BLaER1 treated with 17β-estradiol and CSF1 and Interleukin-3, amounts not matched to agents 10 nM and 100 nM (cell line): ENCODE results near the gene FHOD3.

Experiments used
- H3K27ac ChIP-seq, 11 experiments: shearing (Covaris generic); formaldehyde crosslinking; 2 replicates each; pipeline ENCODE4 v1.8.1; 2022
- H3K27me3 ChIP-seq, 11 experiments: shearing (Covaris generic); formaldehyde crosslinking; 2 replicates each; pipeline ENCODE4 v1.8.1; 2022
- H3K36me3 ChIP-seq, 11 experiments: shearing (Covaris generic); formaldehyde crosslinking; 2 replicates each; pipeline ENCODE4 v1.8.1; 2022
- H3K4me1 ChIP-seq, 10 experiments: shearing (Covaris generic); formaldehyde crosslinking; 2 replicates each; pipeline ENCODE4 v1.8.1; 2022
- H3K4me2 ChIP-seq, 11 experiments: shearing (Covaris generic); formaldehyde crosslinking; 2 replicates each; pipeline ENCODE4 v1.8.1; 2022
- H3K4me3 ChIP-seq, 10 experiments: shearing (Covaris generic); formaldehyde crosslinking; 2 replicates each; pipeline ENCODE4 v1.8.1; 2022
- H3K9ac ChIP-seq, 11 experiments: shearing (Covaris generic); formaldehyde crosslinking; 2 replicates each; pipeline ENCODE4 v1.8.1; 2022
- H3K9me3 ChIP-seq, 11 experiments: shearing (Covaris generic); formaldehyde crosslinking; replicated peaks in 1 of 11; 2 replicates each; pipeline ENCODE4 v1.8.1; 2022
- H4K20me1 ChIP-seq, 11 experiments: shearing (Covaris generic); formaldehyde crosslinking; 2 replicates each; pipeline ENCODE4 v1.8.1; 2022
- Cebpa-rat ChIP-seq, 11 experiments: shearing (Covaris generic); IDR thresholded peaks; 2 replicates each; pipeline ENCODE4 v1.8.1; 2022

FHOD3 gene

GRCh38 chr18:36580266-36580665, 282.8 kb downstream of the FHOD3 start:
- no peaks in the 10 kb centered on the region for H4K20me1 ChIP-seq
- no peak for TF ChIP-seq Cebpa-rat (IDR thresholded peaks at IDR 0.05)
- peaks cover 8 to 17% (median 11%) of the 10 kb centered on the region in 11 experiments; a peak in 17 of 22 replicates for H3K9me3 ChIP-seq
- no peaks in the 10 kb centered on the region for H3K27me3 ChIP-seq
- H3K36me3 ChIP-seq: peaks cover 0 to 8% (median 0%) of the 10 kb centered on the region in 11 experiments; a peak in 2 of 22 replicates
- H3K27ac ChIP-seq: no peak overlapping the region
- no peak overlapping the region for H3K4me3 ChIP-seq
- H3K4me1 ChIP-seq: no peaks in the 10 kb centered on the region; a peak in 2 of 20 replicates
- no peak overlapping the region for H3K9ac ChIP-seq
- no peak overlapping the region for H3K4me2 ChIP-seq

DNA sequence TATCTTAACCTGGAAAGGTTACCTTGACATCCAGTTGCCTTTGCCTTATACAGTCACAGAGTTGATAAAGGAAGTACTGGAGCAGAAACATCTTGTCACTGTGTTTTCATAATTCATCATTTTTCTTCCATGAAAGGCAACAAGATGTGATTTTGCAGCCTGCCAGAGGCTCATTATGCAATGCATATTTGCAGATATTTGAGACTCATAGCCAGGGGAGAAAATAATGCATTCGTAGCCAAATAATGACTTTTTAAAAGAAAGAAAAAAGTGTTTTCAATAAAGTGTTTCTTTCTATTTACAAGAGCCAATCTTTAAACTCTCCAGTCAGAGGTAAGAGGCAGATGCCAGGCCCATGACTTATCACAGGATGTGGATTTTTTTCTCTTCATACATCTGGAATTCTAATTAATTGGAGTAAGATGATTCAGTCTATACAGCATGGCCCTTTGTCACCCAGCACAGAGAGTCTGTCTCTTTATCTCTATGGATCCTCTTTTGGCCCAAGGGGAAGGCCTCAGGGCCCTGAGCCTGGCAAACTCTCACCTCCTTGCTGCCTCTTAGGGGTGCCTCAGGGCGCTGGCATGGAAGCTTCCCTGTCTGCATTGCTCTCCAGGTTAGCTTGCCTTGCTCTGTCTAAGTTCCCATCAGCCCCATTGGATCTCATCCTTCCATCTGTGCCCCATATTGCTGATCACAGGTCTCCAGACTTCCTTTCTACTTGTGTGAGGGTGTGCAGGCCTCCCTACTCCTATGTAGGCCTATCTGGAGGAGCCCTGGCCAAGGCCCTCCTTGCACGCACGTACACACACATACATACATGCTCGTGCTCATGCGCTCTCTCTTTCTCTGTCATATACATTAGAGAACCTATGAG, 283.6 kb downstream of the FHOD3 start:
- Histone ChIP-seq H3K9me3 (peaks cover 8 to 17% (median 11%) of the 10 kb centered on the region in 11 experiments; a peak in 17 of 22 replicates), H3K4me3 (no peak overlapping the region), H3K27me3 (no peaks in the 10 kb centered on the region), H3K36me3 (peaks cover 0 to 8% (median 0%) of the 10 kb centered on the region in 11 experiments; a peak in 2 of 22 replicates), H3K4me1 (no peaks in the 10 kb centered on the region; a peak in 2 of 20 replicates), H3K4me2 (no peak overlapping the region), H4K20me1 (no peaks in the 10 kb centered on the region), H3K9ac (no peak overlapping the region), H3K27ac (no peak overlapping the region)
- no peak for TF ChIP-seq Cebpa-rat (IDR thresholded peaks at IDR 0.05)

- Histone ChIP-seq H3K4me3 (no peak overlapping the region), H3K4me1 (no peaks in the 10 kb centered on the region; a peak in 2 of 20 replicates), H3K9me3 (peaks cover 2 to 10% (median 4%) of the 10 kb centered on the region in 11 experiments; a peak in 16 of 22 replicates), H3K27me3 (no peaks in the 10 kb centered on the region), H3K9ac (no peak overlapping the region), H3K36me3 (no peaks in the 10 kb centered on the region; a peak in 1 of 22 replicates), H4K20me1 (no peaks in the 10 kb centered on the region), H3K4me2 (no peak overlapping the region; a peak in 1 of 22 replicates), H3K27ac (no peak overlapping the region)
- no peak for TF ChIP-seq Cebpa-rat (IDR thresholded peaks at IDR 0.05)
Observed at GRCh38 chr18:36582988-36583745, 285.7 kb downstream of the FHOD3 start.

GRCh38 chr18:36589857-36590543, 292.5 kb downstream of the FHOD3 start:
- no peak for TF ChIP-seq Cebpa-rat (IDR thresholded peaks at IDR 0.05)
- peaks cover 0 to 5% (median 0%) of the 10 kb centered on the region in 11 experiments; a peak in 1 of 22 replicates for H3K9me3 ChIP-seq
- H3K4me3 ChIP-seq: no peak overlapping the region
- H3K4me1 ChIP-seq: peaks cover 0 to 9% (median 4%) of the 10 kb centered on the region in 10 experiments; a peak in 9 of 20 replicates
- no peak overlapping the region for H3K9ac ChIP-seq
- no peak overlapping the region for H3K27ac ChIP-seq
- no peaks in the 10 kb centered on the region for H3K27me3 ChIP-seq
- H3K36me3 ChIP-seq: no peaks in the 10 kb centered on the region
- no peak overlapping the region for H3K4me2 ChIP-seq
- H4K20me1 ChIP-seq: no peaks in the 10 kb centered on the region

GRCh38 chr18:36590621-36591580, 293.4 kb downstream of the FHOD3 start:
- H3K9me3 ChIP-seq: peaks cover 0 to 5% (median 0%) of the 10 kb centered on the region in 11 experiments; a peak in 1 of 22 replicates
- no peaks in the 10 kb centered on the region for H4K20me1 ChIP-seq
- TF ChIP-seq Cebpa-rat (IDR thresholded peaks at IDR 0.05): no peak
- H3K27ac ChIP-seq: no peak overlapping the region
- H3K4me1 ChIP-seq: peaks cover 0 to 11% (median 9%) of the 10 kb centered on the region in 10 experiments; a peak in 9 of 20 replicates
- H3K4me3 ChIP-seq: no peak overlapping the region
- H3K27me3 ChIP-seq: no peaks in the 10 kb centered on the region
- no peak overlapping the region for H3K4me2 ChIP-seq
- no peak overlapping the region for H3K9ac ChIP-seq
- no peaks in the 10 kb centered on the region for H3K36me3 ChIP-seq

DNA sequence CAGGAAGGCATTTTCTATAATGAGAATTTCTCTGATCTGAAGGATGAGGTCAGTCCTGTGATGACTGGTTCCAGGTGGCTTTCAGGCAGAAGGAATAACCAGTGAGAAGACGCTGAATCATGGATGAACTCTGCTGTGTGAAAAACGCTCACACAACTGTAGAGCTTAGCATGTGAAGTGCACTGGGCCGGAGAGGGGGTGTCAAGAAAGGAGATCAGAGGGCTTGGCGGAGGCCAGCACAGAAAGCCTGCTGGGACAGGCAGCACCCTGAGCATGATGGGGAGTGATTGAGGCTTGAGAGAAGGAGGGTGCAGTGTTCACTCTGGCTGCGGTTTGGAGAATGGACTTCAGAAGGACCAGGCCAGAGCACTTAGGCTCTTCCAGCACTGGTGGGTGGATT, 294.8 kb downstream of the FHOD3 start:
- no peaks in the 10 kb centered on the region for H3K9me3 ChIP-seq
- peaks cover 0 to 11% (median 9%) of the 10 kb centered on the region in 10 experiments; a peak in 9 of 20 replicates for H3K4me1 ChIP-seq
- no peaks in the 10 kb centered on the region for H4K20me1 ChIP-seq
- no peak for TF ChIP-seq Cebpa-rat (IDR thresholded peaks at IDR 0.05)
- H3K36me3 ChIP-seq: no peaks in the 10 kb centered on the region
- H3K4me2 ChIP-seq: no peak overlapping the region
- H3K27me3 ChIP-seq: no peaks in the 10 kb centered on the region
- H3K4me3 ChIP-seq: no peak overlapping the region
- H3K27ac ChIP-seq: no peak overlapping the region
- no peak overlapping the region for H3K9ac ChIP-seq

- H3K9ac ChIP-seq: no peak overlapping the region
- H3K4me2 ChIP-seq: no peak overlapping the region
- no peaks in the 10 kb centered on the region for H3K9me3 ChIP-seq
- H3K27ac ChIP-seq: no peak overlapping the region
- no peaks in the 10 kb centered on the region for H4K20me1 ChIP-seq
- peaks cover 0 to 11% (median 9%) of the 10 kb centered on the region in 10 experiments; a peak in 9 of 20 replicates for H3K4me1 ChIP-seq
- TF ChIP-seq Cebpa-rat (IDR thresholded peaks at IDR 0.05): no peak
- no peak overlapping the region for H3K4me3 ChIP-seq
- no peaks in the 10 kb centered on the region for H3K27me3 ChIP-seq
- no peaks in the 10 kb centered on the region for H3K36me3 ChIP-seq
Observed at GRCh38 chr18:36593001-36593400, 295.5 kb downstream of the FHOD3 start.

DNA sequence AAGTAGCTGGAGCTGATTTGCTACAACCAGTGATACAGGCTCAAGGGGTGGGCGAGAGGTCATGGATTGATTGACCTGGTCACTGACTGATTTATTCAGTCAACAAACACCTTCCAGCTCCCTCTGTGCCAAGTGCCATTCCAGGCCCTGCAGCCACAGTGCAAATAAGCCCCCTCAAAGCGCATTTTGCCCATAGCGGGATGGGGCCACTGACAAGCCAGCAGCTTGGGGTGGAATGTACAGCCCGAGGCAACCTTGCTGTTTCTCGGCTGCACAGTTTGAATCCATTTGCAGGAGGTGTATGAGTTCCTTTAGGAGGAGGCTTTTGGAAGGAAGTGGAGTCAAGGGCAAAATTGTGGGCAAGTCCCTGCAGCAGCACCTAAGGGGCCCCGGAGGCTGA, 296.1 kb downstream of the FHOD3 start:
- Histone ChIP-seq H3K9ac (no peak overlapping the region), H3K27me3 (no peaks in the 10 kb centered on the region), H3K9me3 (no peaks in the 10 kb centered on the region), H3K4me3 (no peak overlapping the region), H4K20me1 (no peaks in the 10 kb centered on the region), H3K4me1 (peaks cover 0 to 11% (median 9%) of the 10 kb centered on the region in 10 experiments; a peak in 9 of 20 replicates), H3K27ac (no peak overlapping the region), H3K4me2 (no peak overlapping the region), H3K36me3 (no peaks in the 10 kb centered on the region)
- TF ChIP-seq Cebpa-rat (IDR thresholded peaks at IDR 0.05): no peak
